BJ (cell line): Measurements from ENCODE around the gene TMC4. TPM values are rescaled to one million over a fixed set of nuclear protein-coding genes. Genes with fewer than 3 reads are reported as not detected.
"Not testable (repeated sequence)": the region's sequence is repeated elsewhere in the genome, so short reads cannot be mapped to it uniquely, and the experiment has no call there.

ENCODE experiments used
- CTCF ChIA-PET: fragments of 350-600 bp; formaldehyde crosslinking; extraction: SDS; loops from one replicate; lab custom pipeline; 2021; ENCODE audit warnings: antibody characterized with exemption, inconsistent platforms; lab: Yijun Ruan, JAX
- POLR2A ChIA-PET: fragments of 300-600 bp; sonication (Branson Sonifier 250); formaldehyde crosslinking; extraction: SDS; loops from one replicate; lab custom pipeline; 2021; ENCODE audit warnings: antibody characterized with exemption; lab: Charles Lee
- DNase-seq: peaks from one replicate; pipeline ENCODE4 v3.0.0-alpha.2; 2011; ENCODE audit warnings: low read depth
- H3K27me3 ChIP-seq: 2 replicates; pipeline ENCODE4 v1.6.0; 2011; ENCODE audit warnings: low read length; ENCODE audit not compliant: control insufficient read depth, insufficient read depth
- H3K36me3 ChIP-seq: 2 replicates; pipeline ENCODE4 v1.5.1; 2011; ENCODE audit warnings: low read length; ENCODE audit not compliant: control insufficient read depth, insufficient read depth
- H3K4me3 ChIP-seq: 2 replicates; pipeline ENCODE4 v1.5.1; 2011; ENCODE audit warnings: low read depth, mild to moderate bottlenecking, control low read depth, low read length
- polyA plus RNA-seq: library from polyadenylated mRNA; depleted of rRNA; stranded (reverse); fragments of >200 nt; gene quantifications from 2 replicates; pipeline ENCODE4 v1.2.3, GENCODE V29; 2011
- TF ChIP-seq, protein P1 (sequence below): IDR thresholded peaks from 2 replicates; pipeline ENCODE4 v1.5.1; 2011; ENCODE audit warnings: low read depth, mild to moderate bottlenecking, control low read depth, inconsistent platforms, low read length, moderate library complexity; ENCODE audit not compliant: insufficient read depth

TMC4 gene
- polyA plus RNA-seq, 1 experiment = 0.55 TPM

DNA sequence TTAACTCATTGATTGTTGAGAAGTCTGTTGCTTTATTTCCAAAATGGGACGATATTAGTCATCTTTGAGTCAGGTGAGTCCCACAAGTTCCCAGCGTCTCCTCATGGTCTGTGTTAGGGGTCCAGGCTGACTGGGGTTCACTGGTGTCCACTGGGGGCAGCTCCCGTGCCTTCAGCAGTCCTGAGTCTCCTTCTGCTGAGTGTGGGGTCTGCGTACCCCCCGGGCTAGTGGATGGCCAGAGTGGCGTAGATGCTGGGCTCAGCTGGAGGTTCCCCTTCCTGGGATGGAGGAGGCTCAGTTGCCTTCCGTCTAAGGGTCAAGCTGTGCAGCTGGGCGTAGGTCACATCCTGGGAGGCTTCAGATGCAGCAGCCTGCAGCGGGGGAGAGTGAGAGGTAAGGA is 43.9 kb upstream of the TMC4 start:
- DNase-seq = no peak
- ChIA-PET CTCF (interaction anchor here (0.9 kb wide), 1 partner anchor 11 kb away, joined by 5 read pairs; no protein-coding TSS in a partner anchor), POLR2A (no interaction called here)
- no peaks in the 10 kb centered on the region for H3K27me3 ChIP-seq
- H3K4me3 ChIP-seq = no peak overlapping the region
- H3K36me3 ChIP-seq = peaks cover 9% of the 10 kb centered on the region
- TF ChIP-seq, protein P1, sequence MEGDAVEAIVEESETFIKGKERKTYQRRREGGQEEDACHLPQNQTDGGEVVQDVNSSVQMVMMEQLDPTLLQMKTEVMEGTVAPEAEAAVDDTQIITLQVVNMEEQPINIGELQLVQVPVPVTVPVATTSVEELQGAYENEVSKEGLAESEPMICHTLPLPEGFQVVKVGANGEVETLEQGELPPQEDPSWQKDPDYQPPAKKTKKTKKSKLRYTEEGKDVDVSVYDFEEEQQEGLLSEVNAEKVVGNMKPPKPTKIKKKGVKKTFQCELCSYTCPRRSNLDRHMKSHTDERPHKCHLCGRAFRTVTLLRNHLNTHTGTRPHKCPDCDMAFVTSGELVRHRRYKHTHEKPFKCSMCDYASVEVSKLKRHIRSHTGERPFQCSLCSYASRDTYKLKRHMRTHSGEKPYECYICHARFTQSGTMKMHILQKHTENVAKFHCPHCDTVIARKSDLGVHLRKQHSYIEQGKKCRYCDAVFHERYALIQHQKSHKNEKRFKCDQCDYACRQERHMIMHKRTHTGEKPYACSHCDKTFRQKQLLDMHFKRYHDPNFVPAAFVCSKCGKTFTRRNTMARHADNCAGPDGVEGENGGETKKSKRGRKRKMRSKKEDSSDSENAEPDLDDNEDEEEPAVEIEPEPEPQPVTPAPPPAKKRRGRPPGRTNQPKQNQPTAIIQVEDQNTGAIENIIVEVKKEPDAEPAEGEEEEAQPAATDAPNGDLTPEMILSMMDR = no peak

DNA sequence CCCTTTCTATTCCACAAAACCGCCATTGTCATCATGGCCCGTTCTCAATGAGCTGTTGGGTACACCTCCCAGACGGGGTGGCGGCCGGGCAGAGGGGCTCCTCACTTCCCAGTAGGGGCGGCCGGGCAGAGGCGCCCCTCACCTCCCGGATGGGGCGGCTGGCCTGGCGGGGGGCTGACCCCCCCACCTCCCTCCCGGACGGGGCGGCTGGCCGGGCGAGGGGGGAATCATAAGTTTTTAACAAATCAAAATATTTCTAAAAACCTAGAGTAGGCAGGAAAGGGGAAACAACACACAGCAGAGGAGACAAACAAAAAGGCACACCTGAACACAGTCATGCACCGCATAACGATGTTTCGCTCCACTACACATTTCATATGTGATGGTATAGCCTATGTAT is 41.8 kb upstream of the TMC4 start:
- CTCF ChIA-PET, H3K27me3 ChIP-seq, POLR2A ChIA-PET, H3K4me3 ChIP-seq, DNase-seq, H3K36me3 ChIP-seq: not testable (repeated sequence)

DNA sequence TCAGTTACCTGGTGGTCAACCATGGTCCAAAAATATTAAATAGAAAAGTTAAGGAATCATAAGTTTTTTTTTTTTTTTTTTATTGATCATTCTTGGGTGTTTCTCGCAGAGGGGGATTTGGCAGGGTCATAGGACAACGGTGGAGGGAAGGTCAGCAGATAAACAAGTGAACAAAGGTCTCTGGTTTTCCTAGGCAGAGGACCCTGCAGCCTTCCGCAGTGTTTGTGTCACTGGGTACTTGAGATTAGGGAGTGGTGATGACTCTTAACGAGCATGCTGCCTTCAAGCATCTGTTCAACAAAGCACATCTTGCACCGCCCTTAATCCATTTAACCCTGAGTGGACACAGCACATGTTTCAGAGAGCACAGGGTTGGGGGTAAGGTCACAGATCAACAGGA is 41.3 kb upstream of the TMC4 start:
- DNase-seq, H3K27me3 ChIP-seq, H3K4me3 ChIP-seq, H3K36me3 ChIP-seq, POLR2A ChIA-PET, CTCF ChIA-PET: not testable (repeated sequence)

DNA sequence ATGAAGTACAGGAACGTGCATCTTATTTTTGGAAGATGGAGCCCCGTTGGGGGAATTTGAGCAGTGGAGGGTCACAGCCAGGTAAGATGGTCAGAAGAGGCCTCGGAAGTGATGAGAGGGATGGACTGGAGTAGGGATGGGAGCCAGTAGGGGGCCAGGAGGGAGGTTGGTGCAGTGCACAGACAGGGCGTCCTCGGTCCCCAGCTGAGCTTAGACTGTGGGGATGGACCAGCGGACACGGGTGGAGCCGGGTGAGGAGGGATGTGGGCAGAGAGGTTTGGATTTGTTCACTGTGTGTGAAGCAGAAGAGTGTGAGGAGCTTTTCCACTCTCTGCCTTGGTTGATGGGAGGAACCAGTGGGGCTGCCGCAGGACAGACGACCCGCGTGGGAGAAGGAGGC is 38.3 kb upstream of the TMC4 start:
- no peak for DNase-seq
- TF ChIP-seq, protein P1 = no peak
- Histone ChIP-seq H3K27me3 (no peaks in the 10 kb centered on the region), H3K4me3 (no peak overlapping the region), H3K36me3 (peaks cover 15% of the 10 kb centered on the region)
- ChIA-PET CTCF (interaction anchor here (1.4 to 1.5 kb wide), 2 partner anchors 18 to 55 kb away, joined by 3 read pairs; no protein-coding TSS in a partner anchor), POLR2A (no interaction called here)

DNA sequence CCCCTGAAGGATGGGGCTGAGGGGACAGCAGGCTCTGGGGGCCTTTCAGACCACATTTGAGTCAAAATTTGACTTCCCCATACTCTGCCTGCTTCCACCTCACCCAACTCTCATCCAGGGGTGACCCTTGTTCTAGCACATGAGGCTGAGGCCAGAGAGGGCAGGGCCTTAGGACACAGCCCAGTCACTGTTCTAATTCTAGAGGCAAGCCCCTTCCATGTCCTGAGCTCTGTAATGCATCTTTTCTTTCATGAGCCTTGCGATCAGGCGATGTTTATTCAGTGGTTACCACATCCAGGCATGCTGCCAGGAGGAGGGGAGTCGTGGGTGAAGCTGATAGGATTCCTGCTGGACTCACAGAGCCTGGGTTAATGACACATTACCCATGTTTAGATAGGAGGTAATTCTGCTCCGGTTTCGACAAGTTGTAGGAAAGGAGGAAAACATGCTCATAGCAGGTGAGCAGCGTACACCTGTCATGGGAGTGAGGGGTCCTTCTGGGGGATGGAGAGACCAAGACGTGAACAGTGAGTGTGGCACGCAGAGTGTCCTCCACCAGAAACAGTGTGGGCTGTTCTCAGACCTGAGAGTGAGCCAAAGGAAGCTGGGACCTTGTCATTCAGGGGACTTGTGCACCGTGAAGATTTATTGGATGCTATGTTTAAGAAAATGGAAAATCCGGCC is 37.0 kb upstream of the TMC4 start:
- TF ChIP-seq, protein P1 = no peak
- CTCF ChIA-PET = interaction anchor here (0.9 to 1.5 kb wide), 3 partner anchors 10 to 30 kb away, joined by 3 read pairs; no protein-coding TSS in a partner anchor
- POLR2A ChIA-PET = interaction anchor here (0.7 to 1.8 kb wide), 4 partner anchors 9 to 78 kb away, joined by 3 to 5 read pairs (median 4); partner anchors contain the start of gene MBOAT7
- no peaks in the 10 kb centered on the region for H3K27me3 ChIP-seq
- no peak overlapping the region for H3K4me3 ChIP-seq
- peaks cover 21% of the 10 kb centered on the region for H3K36me3 ChIP-seq
- DNase-seq = peak; percentile 87

DNA sequence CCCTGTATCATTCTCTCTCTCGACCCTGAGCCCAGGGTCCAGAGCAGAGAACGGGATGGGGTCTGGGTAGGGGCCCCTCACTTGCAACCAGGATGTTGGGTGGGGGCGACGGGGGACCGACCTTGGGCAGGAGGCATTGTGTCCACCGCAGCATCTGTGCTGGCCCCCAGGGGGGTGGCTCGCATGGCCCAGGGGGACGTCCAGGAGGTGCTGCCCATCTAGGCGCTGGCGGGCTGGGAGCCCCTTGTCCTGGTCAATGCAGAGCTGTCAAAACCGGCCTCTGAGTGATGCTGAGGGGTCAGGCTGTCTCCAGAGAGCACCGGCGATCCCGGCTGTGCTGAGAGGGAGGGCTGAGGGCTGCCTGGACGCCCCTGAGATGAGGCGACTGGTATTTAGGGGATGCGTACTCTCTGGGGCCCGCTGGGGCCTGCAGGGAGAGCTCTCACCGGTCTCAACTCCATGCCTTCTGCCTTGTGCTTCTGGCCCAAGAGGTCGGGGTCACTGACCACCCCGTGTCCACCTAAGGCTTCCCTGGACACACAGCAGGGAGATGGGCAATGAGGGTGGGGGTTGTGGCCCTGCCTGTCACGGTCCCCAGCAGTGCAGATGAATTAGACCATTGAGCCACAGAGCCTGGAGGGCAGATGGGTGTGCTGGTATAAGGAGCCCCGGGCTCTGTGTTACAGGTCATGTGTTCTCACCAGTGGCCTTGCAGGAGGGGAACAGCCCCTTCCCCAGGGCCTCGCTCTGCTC is 36.3 kb upstream of the TMC4 start:
- TF ChIP-seq, protein P1 = no peak
- H3K4me3 ChIP-seq = no peak overlapping the region
- DNase-seq = no peak

More for the DNA sequence above, 36.3 kb upstream of the TMC4 start:
- POLR2A ChIA-PET = interaction anchor here (1.0 to 1.8 kb wide), 2 partner anchors 8 to 20 kb away, joined by 4 to 5 read pairs; partner anchors contain the start of gene MBOAT7
- Histone ChIP-seq H3K36me3 (peaks cover 21% of the 10 kb centered on the region), H3K27me3 (no peaks in the 10 kb centered on the region)
- CTCF ChIA-PET = interaction anchor here (0.9 to 1.3 kb wide), 2 partner anchors 9 to 30 kb away, joined by 3 read pairs; no protein-coding TSS in a partner anchor
